Neural cell (in vitro differentiated cells): ENCODE data around the gene CHRM5. TPM values are rescaled to one million over a fixed set of nuclear protein-coding genes. Genes with fewer than 3 reads are reported as not detected.

ENCODE experiments used
- H2AFZ ChIP-seq: fragments of 200-600, 300-800 bp; sonication (generic), shearing (Covaris generic); 2 replicates; pipeline ENCODE4 v1.6.0; 2014; ENCODE audit warnings: low read depth, mild to moderate bottlenecking, antibody characterized with exemption, low read length, moderate library complexity
- H3F3A ChIP-seq: fragments of 200-600 bp; shearing (Covaris generic); 2 replicates; pipeline ENCODE4 v1.6.1; 2016; ENCODE audit warnings: mild to moderate bottlenecking, moderate library complexity, mixed read lengths, antibody characterized with exemption, low read length; ENCODE audit not compliant: insufficient read depth, poor library complexity, severe bottlenecking
- H3K27ac ChIP-seq: fragments of 200-600, 300-800 bp; sonication (generic), shearing (Covaris generic); 2 replicates; pipeline ENCODE4 v1.5.1; 2014; ENCODE audit warnings: mild to moderate bottlenecking, low read length, moderate library complexity
- H3K27me3 ChIP-seq: fragments of 300-800, 200-600 bp; sonication (generic), shearing (Covaris generic); 2 replicates; pipeline ENCODE4 v1.6.0; 2014; ENCODE audit warnings: mild to moderate bottlenecking, low read depth, low read length, moderate library complexity; ENCODE audit not compliant: insufficient read depth
- H3K36me3 ChIP-seq: fragments of 300-800, 200-600 bp; sonication (generic), shearing (Covaris generic); 2 replicates; pipeline ENCODE4 v1.5.1; 2014; ENCODE audit warnings: mild to moderate bottlenecking, antibody characterized with exemption, low read length, moderate library complexity; ENCODE audit not compliant: insufficient read depth
- H3K4me2 ChIP-seq: fragments of 300-800, 200-600 bp; sonication (generic), shearing (Covaris generic); 2 replicates; pipeline ENCODE4 v1.6.0; 2014; ENCODE audit warnings: mild to moderate bottlenecking, low read length
- H3K4me3 ChIP-seq: fragments of 300-800, 200-600 bp; sonication (generic), shearing (Covaris generic); 2 replicates; pipeline ENCODE4 v1.5.1; 2014; ENCODE audit warnings: mild to moderate bottlenecking, low read length, moderate library complexity
- H3K79me2 ChIP-seq: fragments of 200-600 bp; shearing (Covaris generic); replicated peaks from 2 replicates; pipeline ENCODE4 v1.6.0; 2014; ENCODE audit warnings: mild to moderate bottlenecking, low read length, moderate library complexity; ENCODE audit not compliant: insufficient read depth
- H3K9ac ChIP-seq: fragments of 300-800, 200-600 bp; sonication (generic), shearing (Covaris generic); 2 replicates; pipeline ENCODE4 v1.6.1; 2016; ENCODE audit warnings: mild to moderate bottlenecking, low read length, mixed read lengths
- H3K9me2 ChIP-seq: fragments of 200-600 bp; shearing (Covaris generic); 2 replicates; pipeline ENCODE4 v1.6.1; 2016; ENCODE audit warnings: mild to moderate bottlenecking, low read length, mixed read lengths; ENCODE audit not compliant: insufficient read depth
- H3K9me3 ChIP-seq: fragments of 200-600, 300-800 bp; sonication (generic), shearing (Covaris generic); 2 replicates; pipeline ENCODE4 v1.6.1; 2016; ENCODE audit warnings: mild to moderate bottlenecking, mixed run types, low read length, moderate library complexity, mixed read lengths
- H4K20me1 ChIP-seq: fragments of 200-600 bp; shearing (Covaris generic); 2 replicates; pipeline ENCODE4 v1.6.1; 2016; ENCODE audit warnings: mild to moderate bottlenecking, mixed run types; ENCODE audit not compliant: insufficient read depth
- EP300 ChIP-seq: fragments of 450-650 bp; conservative IDR thresholded peaks from 2 replicates; pipeline ENCODE4 v1.6.1; 2014; ENCODE audit warnings: antibody characterized with exemption, mild to moderate bottlenecking, moderate library complexity; ENCODE audit not compliant: poor library complexity, severe bottlenecking
- EZH2 ChIP-seq: fragments of 200-600, 300-800 bp; shearing (Covaris generic), sonication (generic); IDR thresholded peaks from 2 replicates; pipeline ENCODE4 v1.6.1; 2014; ENCODE audit warnings: antibody characterized with exemption, low read length, borderline replicate concordance, mild to moderate bottlenecking; ENCODE audit not compliant: insufficient read depth, poor library complexity, severe bottlenecking
- MXI1 ChIP-seq: fragments of 450-650 bp; conservative IDR thresholded peaks from 2 replicates; pipeline ENCODE4 v1.6.1; 2014; ENCODE audit warnings: antibody characterized with exemption, mild to moderate bottlenecking; ENCODE audit not compliant: poor library complexity, severe bottlenecking
- POLR2AphosphoS5 ChIP-seq: IDR thresholded peaks from 2 replicates; pipeline ENCODE4 v1.6.1; 2012
- RAD21 ChIP-seq: fragments of 450-650 bp; conservative IDR thresholded peaks from 2 replicates; pipeline ENCODE4 v1.6.1; 2014; ENCODE audit warnings: antibody characterized with exemption, mild to moderate bottlenecking, moderate library complexity
- SMC3 ChIP-seq: fragments of 450-650 bp; conservative IDR thresholded peaks from 2 replicates; pipeline ENCODE4 v1.6.1; 2014; ENCODE audit warnings: antibody characterized with exemption, mild to moderate bottlenecking, moderate library complexity; ENCODE audit not compliant: poor library complexity
- TAF1 ChIP-seq: IDR thresholded peaks from 2 replicates; pipeline ENCODE4 v1.6.1; 2012; ENCODE audit warnings: low read depth
- polyA plus RNA-seq: library from polyadenylated mRNA; depleted of rRNA; stranded (reverse); fragments of >200 nt; gene quantifications from 2 replicates; pipeline ENCODE4 v1.2.3, GENCODE V29; 2014
- TF ChIP-seq, protein P1 (sequence below): IDR thresholded peaks from 2 replicates; pipeline ENCODE4 v1.6.1; 2012; ENCODE audit warnings: borderline replicate concordance
- TF ChIP-seq, protein P2 (sequence below): fragments of 450-650 bp; IDR thresholded peaks from 2 replicates; pipeline ENCODE4 v1.5.1; 2014; ENCODE audit warnings: antibody characterized with exemption, mild to moderate bottlenecking, moderate library complexity; ENCODE audit not compliant: poor library complexity, severe bottlenecking

CHRM5 gene
- polyA plus RNA-seq, 1 donor from 2014 or later: 3.9 TPM

DNA sequence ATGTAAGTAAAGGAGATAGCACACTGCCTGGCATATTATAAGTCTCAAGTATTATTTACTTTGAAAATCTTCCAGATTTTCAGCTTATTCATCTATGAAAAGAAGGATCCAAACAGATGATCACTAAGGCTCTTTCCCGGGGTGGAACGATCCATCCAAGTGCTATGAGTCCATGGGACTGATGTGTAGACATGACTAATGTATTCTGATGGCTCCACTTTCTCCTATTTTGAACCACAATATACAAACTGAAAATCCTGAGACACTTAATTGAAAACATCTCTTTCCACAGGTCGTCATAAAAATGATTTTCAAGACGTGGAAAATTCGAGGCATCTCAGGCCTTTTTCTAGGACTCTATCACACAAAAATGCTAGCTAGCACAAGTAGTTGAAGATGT is 33.4 kb upstream of the CHRM5 start:
- no peak overlapping the region for H3K4me2 ChIP-seq
- H2AFZ ChIP-seq: no peak overlapping the region
- H3K9me3 ChIP-seq: no peaks in the 10 kb centered on the region
- H3K27ac ChIP-seq: no peak overlapping the region
- H3K36me3 ChIP-seq: no peaks in the 10 kb centered on the region
- H4K20me1 ChIP-seq: no peaks in the 10 kb centered on the region
- no peaks in the 10 kb centered on the region for H3F3A ChIP-seq
- no peak overlapping the region for H3K4me3 ChIP-seq
- no peaks in the 10 kb centered on the region for H3K27me3 ChIP-seq
- no peaks in the 10 kb centered on the region for H3K79me2 ChIP-seq
- TF ChIP-seq MXI1: no peak
- TF ChIP-seq TAF1: no peak
- no peak for TF ChIP-seq SMC3
- no peak for TF ChIP-seq POLR2AphosphoS5
- no peak for TF ChIP-seq RAD21
- TF ChIP-seq, protein P1, sequence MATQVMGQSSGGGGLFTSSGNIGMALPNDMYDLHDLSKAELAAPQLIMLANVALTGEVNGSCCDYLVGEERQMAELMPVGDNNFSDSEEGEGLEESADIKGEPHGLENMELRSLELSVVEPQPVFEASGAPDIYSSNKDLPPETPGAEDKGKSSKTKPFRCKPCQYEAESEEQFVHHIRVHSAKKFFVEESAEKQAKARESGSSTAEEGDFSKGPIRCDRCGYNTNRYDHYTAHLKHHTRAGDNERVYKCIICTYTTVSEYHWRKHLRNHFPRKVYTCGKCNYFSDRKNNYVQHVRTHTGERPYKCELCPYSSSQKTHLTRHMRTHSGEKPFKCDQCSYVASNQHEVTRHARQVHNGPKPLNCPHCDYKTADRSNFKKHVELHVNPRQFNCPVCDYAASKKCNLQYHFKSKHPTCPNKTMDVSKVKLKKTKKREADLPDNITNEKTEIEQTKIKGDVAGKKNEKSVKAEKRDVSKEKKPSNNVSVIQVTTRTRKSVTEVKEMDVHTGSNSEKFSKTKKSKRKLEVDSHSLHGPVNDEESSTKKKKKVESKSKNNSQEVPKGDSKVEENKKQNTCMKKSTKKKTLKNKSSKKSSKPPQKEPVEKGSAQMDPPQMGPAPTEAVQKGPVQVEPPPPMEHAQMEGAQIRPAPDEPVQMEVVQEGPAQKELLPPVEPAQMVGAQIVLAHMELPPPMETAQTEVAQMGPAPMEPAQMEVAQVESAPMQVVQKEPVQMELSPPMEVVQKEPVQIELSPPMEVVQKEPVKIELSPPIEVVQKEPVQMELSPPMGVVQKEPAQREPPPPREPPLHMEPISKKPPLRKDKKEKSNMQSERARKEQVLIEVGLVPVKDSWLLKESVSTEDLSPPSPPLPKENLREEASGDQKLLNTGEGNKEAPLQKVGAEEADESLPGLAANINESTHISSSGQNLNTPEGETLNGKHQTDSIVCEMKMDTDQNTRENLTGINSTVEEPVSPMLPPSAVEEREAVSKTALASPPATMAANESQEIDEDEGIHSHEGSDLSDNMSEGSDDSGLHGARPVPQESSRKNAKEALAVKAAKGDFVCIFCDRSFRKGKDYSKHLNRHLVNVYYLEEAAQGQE: no peak
- TF ChIP-seq, protein P2, sequence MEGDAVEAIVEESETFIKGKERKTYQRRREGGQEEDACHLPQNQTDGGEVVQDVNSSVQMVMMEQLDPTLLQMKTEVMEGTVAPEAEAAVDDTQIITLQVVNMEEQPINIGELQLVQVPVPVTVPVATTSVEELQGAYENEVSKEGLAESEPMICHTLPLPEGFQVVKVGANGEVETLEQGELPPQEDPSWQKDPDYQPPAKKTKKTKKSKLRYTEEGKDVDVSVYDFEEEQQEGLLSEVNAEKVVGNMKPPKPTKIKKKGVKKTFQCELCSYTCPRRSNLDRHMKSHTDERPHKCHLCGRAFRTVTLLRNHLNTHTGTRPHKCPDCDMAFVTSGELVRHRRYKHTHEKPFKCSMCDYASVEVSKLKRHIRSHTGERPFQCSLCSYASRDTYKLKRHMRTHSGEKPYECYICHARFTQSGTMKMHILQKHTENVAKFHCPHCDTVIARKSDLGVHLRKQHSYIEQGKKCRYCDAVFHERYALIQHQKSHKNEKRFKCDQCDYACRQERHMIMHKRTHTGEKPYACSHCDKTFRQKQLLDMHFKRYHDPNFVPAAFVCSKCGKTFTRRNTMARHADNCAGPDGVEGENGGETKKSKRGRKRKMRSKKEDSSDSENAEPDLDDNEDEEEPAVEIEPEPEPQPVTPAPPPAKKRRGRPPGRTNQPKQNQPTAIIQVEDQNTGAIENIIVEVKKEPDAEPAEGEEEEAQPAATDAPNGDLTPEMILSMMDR: no peak
- TF ChIP-seq EZH2: no peak
- TF ChIP-seq EP300: no peak
- no peaks in the 10 kb centered on the region for H3K9me2 ChIP-seq
- H3K9ac ChIP-seq: no peak overlapping the region

DNA sequence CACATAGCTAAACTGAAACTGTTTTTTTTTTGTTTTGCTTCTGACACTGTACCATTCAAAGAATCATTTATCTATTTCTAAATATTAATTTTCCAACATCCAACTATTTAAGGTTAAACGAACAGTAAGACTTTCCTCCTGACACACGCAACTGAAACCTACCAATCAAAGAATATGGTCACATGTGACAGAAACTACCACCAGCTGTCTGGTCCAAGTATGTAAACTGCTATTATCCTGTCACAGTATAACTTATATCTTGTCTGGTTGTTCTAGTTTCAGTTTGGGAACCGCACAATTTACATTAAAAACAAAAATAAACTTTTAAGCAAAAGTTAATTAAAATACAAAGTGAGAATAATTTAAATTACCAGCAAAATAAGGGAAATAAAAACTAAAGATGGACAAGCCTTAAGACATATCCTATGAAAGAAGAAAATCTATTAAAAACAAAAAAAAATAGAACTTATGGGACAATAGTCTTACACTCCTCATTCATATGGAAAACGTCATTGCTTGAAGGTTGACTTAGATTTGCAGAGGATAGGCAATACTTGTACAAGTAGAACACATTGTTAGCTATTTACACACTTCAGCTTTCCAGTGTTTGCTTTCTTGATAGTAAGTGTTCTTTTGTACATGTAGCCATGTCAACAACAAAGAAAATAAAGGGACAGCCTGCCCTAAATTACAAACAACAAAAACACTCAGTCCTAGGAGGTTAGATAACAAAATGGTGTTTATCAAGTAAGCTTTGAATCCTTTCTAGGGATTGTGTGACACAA is 26.8 kb upstream of the CHRM5 start:
- H3K9me3 ChIP-seq: no peaks in the 10 kb centered on the region
- no peaks in the 10 kb centered on the region for H3K79me2 ChIP-seq
- TF ChIP-seq POLR2AphosphoS5 (no peak), MXI1 (no peak), RAD21 (no peak), EZH2 (no peak), EP300 (no peak), TAF1 (no peak), SMC3 (no peak)
- TF ChIP-seq, protein P2: no peak
- TF ChIP-seq, protein P1: no peak
- H3K4me3 ChIP-seq: no peak overlapping the region
- no peaks in the 10 kb centered on the region for H3K27me3 ChIP-seq
- no peaks in the 10 kb centered on the region for H3F3A ChIP-seq
- H3K36me3 ChIP-seq: no peaks in the 10 kb centered on the region
- no peak overlapping the region for H3K4me2 ChIP-seq
- H3K9me2 ChIP-seq: no peaks in the 10 kb centered on the region
- no peaks in the 10 kb centered on the region for H4K20me1 ChIP-seq
- no peak overlapping the region for H3K27ac ChIP-seq
- no peak overlapping the region for H3K9ac ChIP-seq
- H2AFZ ChIP-seq: no peak overlapping the region
